Mesenchymal stem cell (in vitro differentiated cells and primary cell): ENCODE data around the gene L2HGDH.
A peak's percentile ranks its signal among the peaks of the same experiment; 100 is the strongest.

ENCODE experiments used
- DNase-seq: peaks from one replicate; pipeline ENCODE4 v3.0.0-alpha.2; 2013
- H2AFZ ChIP-seq: one replicate; pipeline ENCODE4 v1.6.1; 2013; ENCODE audit warnings: low read depth, mild to moderate bottlenecking, control low read depth, inconsistent platforms, low read length, moderate library complexity
- H2AK5ac ChIP-seq: 2 replicates; pipeline ENCODE4 v1.6.1; 2013; ENCODE audit warnings: low read length, moderate library complexity, mild to moderate bottlenecking, inconsistent platforms; ENCODE audit not compliant: severe bottlenecking
- H2BK120ac ChIP-seq: one replicate; pipeline ENCODE4 v1.6.1; 2013; ENCODE audit warnings: low read depth, mild to moderate bottlenecking, inconsistent platforms, low read length, moderate library complexity
- H2BK12ac ChIP-seq, 2 experiments: one replicate each; pipeline ENCODE4 v1.6.1; 2013; ENCODE audit warnings: inconsistent platforms in 2 of 2, low read length in 2 of 2, mild to moderate bottlenecking in 2 of 2, moderate library complexity in 2 of 2, control low read depth in 1 of 2
- H2BK15ac ChIP-seq: one replicate; pipeline ENCODE4 v1.6.1; 2013; ENCODE audit warnings: mild to moderate bottlenecking, low read depth, inconsistent platforms; ENCODE audit not compliant: poor library complexity, severe bottlenecking
- H2BK5ac ChIP-seq: 2 replicates; pipeline ENCODE4 v1.6.1; 2013; ENCODE audit warnings: low read depth, mild to moderate bottlenecking, low read length, control low read depth, inconsistent platforms; ENCODE audit not compliant: poor library complexity, severe bottlenecking
- H3K14ac ChIP-seq, 2 experiments: one replicate each; pipeline ENCODE4 v1.6.1; 2013; ENCODE audit warnings: inconsistent platforms in 2 of 2, low read length in 2 of 2, control low read depth in 1 of 2, mild to moderate bottlenecking in 1 of 2, moderate library complexity in 1 of 2
- H3K18ac ChIP-seq, 2 experiments: one replicate each; pipeline ENCODE4 v1.6.1; 2013; ENCODE audit warnings: inconsistent platforms in 2 of 2, low read length in 2 of 2, control low read depth in 1 of 2, low read depth in 1 of 2, mild to moderate bottlenecking in 1 of 2
- H3K23ac ChIP-seq, 2 experiments: one replicate each; pipeline ENCODE4 v1.6.1; 2013; ENCODE audit warnings: inconsistent platforms in 2 of 2, low read length in 2 of 2, mild to moderate bottlenecking in 2 of 2, moderate library complexity in 2 of 2, control low read depth in 1 of 2
- H3K27ac ChIP-seq: 2 replicates; pipeline ENCODE4 v1.5.1; 2013; ENCODE audit warnings: mild to moderate bottlenecking, moderate library complexity, low read length, control low read depth, inconsistent platforms; ENCODE audit not compliant: poor library complexity, severe bottlenecking
- H3K27me3 ChIP-seq, 2 experiments: 2 replicates each; pipeline versions ENCODE4 v1.6.1 to v1.7.0; 2013; ENCODE audit warnings: low read length in 2 of 2, mild to moderate bottlenecking in 2 of 2, moderate library complexity in 2 of 2, control low read depth in 1 of 2, inconsistent platforms in 1 of 2; ENCODE audit not compliant: control insufficient read depth in 1 of 2, insufficient read depth in 1 of 2
- H3K36me3 ChIP-seq, 2 experiments: 2 replicates each; pipeline versions ENCODE4 v1.6.1 to v1.7.0; 2013; ENCODE audit warnings: low read length in 2 of 2, control low read depth in 1 of 2, inconsistent platforms in 1 of 2, low read depth in 1 of 2, mild to moderate bottlenecking in 1 of 2; ENCODE audit not compliant: insufficient read depth in 2 of 2, control insufficient read depth in 1 of 2
- H3K4ac ChIP-seq, 2 experiments: one replicate each; pipeline ENCODE4 v1.6.1; 2013; ENCODE audit warnings: inconsistent platforms in 2 of 2, low read length in 2 of 2, mild to moderate bottlenecking in 2 of 2, moderate library complexity in 2 of 2, control low read depth in 1 of 2, low read depth in 1 of 2
- H3K4me1 ChIP-seq: 2 replicates; pipeline ENCODE4 v1.6.1; 2013; ENCODE audit warnings: low read depth, low read length, control low read depth; ENCODE audit not compliant: control insufficient read depth, insufficient read depth
- H3K4me2 ChIP-seq: 2 replicates; pipeline ENCODE4 v1.6.1; 2013; ENCODE audit warnings: low read length, mild to moderate bottlenecking, inconsistent platforms; ENCODE audit not compliant: poor library complexity, severe bottlenecking
- H3K4me3 ChIP-seq, 2 experiments: 2 replicates each; pipeline versions ENCODE4 v1.5.1 to v1.7.0; 2013; ENCODE audit warnings: low read length in 2 of 2, mild to moderate bottlenecking in 2 of 2, control low read depth in 1 of 2, low read depth in 1 of 2; ENCODE audit not compliant: insufficient read depth in 1 of 2
- H3K79me1 ChIP-seq: replicated peaks from 2 replicates; pipeline ENCODE4 v1.6.1; 2013; ENCODE audit warnings: mild to moderate bottlenecking, control low read depth, low read length, inconsistent platforms; ENCODE audit not compliant: poor library complexity, severe bottlenecking
- H3K9ac ChIP-seq: 2 replicates; pipeline ENCODE4 v1.7.0; 2013; ENCODE audit warnings: mild to moderate bottlenecking, low read length, moderate library complexity
- H3K9me3 ChIP-seq: 2 replicates; pipeline ENCODE4 v1.7.0; 2013; ENCODE audit warnings: mild to moderate bottlenecking, low read length; ENCODE audit not compliant: control insufficient read depth
- H4K8ac ChIP-seq: one replicate; pipeline ENCODE4 v1.6.1; 2013; ENCODE audit warnings: inconsistent platforms, mild to moderate bottlenecking, low read length, moderate library complexity
- H4K91ac ChIP-seq: one replicate; pipeline ENCODE4 v1.6.1; 2013; ENCODE audit warnings: mild to moderate bottlenecking, low read length, inconsistent platforms
- WGBS: methylation state at CpG from one replicate; pipeline ENCODE4 v1.1.7; 2013; ENCODE audit warnings: mixed read lengths; 5-methylcytosine and 5-hydroxymethylcytosine counted together

Gene L2HGDH

DNA sequence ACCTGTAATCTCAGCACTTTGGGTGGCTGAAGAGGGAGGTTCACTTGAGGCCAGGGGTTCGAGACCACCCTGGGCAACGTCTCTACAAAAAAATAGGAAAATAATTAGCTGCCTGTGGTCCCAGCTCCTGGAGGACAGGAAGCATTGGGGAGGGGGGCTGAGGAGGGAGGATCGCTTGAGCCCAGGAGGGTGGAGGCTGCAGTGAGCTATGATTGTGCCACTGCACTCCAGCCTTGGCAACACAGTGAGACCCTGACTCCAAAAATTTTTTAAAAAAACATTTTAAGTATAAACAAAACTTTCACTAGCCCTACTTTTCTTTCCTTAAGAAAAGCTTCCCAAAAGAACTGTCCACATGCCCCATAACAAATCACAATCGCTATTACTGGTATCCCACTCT is 1.6 kb downstream of the L2HGDH start:
- no peak overlapping the region for H2BK120ac ChIP-seq
- H3K36me3 ChIP-seq, result no peaks in the 10 kb centered on the region
- H2AFZ ChIP-seq, result no peak overlapping the region
- DNase-seq, result no peak
- H2AK5ac ChIP-seq, result no peak overlapping the region
- no peak overlapping the region for H2BK5ac ChIP-seq
- peaks cover 26% of the 10 kb centered on the region for H3K79me1 ChIP-seq
- H3K27me3 ChIP-seq, result no peaks in the 10 kb centered on the region
- H3K14ac ChIP-seq, result no peak overlapping the region
- H2BK15ac ChIP-seq, result no peak overlapping the region
- no peak overlapping the region for H3K9ac ChIP-seq
- H3K27ac ChIP-seq, result no peak overlapping the region
- H3K4me2 ChIP-seq, result no peak overlapping the region
- 96% methylated on average over 4 of the region's 4 CpGs for WGBS
- H3K4me1 ChIP-seq, result peaks cover 6% of the 10 kb centered on the region
- H3K4ac ChIP-seq, result no peak overlapping the region
- no peak overlapping the region for H3K18ac ChIP-seq
- H3K9me3 ChIP-seq, result no peaks in the 10 kb centered on the region
- no peak overlapping the region for H3K23ac ChIP-seq
- no peak overlapping the region for H2BK12ac ChIP-seq
- no peak overlapping the region for H4K91ac ChIP-seq
- H4K8ac ChIP-seq, result no peak overlapping the region
- no peak overlapping the region for H3K4me3 ChIP-seq

DNA sequence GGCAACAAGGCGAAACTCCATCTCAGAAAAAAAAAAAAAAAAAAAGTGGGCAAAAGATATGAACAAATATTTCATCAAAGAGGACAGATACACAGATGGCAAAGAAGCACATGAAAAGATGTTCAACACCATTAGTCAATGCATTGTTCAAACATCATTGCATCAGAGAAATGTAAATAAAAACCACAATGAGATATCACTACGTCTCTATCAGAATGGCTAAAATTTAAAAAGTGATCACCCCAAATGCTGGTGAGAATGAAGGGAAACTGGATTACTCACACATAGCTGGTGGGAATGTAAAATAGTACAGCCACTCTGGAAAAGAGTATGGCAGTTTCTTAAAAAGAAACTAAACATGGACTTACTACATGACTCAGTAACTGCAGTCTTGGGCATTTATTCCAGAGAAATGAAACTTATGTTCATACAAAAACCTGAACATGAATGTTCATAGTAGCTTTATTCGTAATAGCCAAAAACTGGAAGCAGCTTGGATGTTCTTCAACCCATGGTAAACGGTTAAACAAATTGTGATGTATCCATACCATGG is 3.6 kb downstream of the L2HGDH start:
- no peak overlapping the region for H3K4me2 ChIP-seq
- no peak overlapping the region for H2BK5ac ChIP-seq
- H2BK120ac ChIP-seq, result no peak overlapping the region
- H3K23ac ChIP-seq, result no peak overlapping the region
- H4K8ac ChIP-seq, result no peak overlapping the region
- H3K79me1 ChIP-seq, result peaks cover 22% of the 10 kb centered on the region
- no peak overlapping the region for H3K9ac ChIP-seq
- no peak overlapping the region for H3K18ac ChIP-seq
- H3K4ac ChIP-seq, result no peak overlapping the region
- no peak overlapping the region for H2AK5ac ChIP-seq
- no peak overlapping the region for H2AFZ ChIP-seq
- no peak overlapping the region for H3K14ac ChIP-seq
- H4K91ac ChIP-seq, result no peak overlapping the region
- no peak overlapping the region for H3K4me3 ChIP-seq
- no peaks in the 10 kb centered on the region for H3K9me3 ChIP-seq
- H3K27me3 ChIP-seq, result no peaks in the 10 kb centered on the region
- H3K36me3 ChIP-seq, result no peaks in the 10 kb centered on the region
- H3K4me1 ChIP-seq, result peaks cover 6% of the 10 kb centered on the region
- 87% methylated on average over 3 of the region's 4 CpGs for WGBS
- H2BK15ac ChIP-seq, result no peak overlapping the region
- peak; percentile 13 for DNase-seq
- H3K27ac ChIP-seq, result no peak overlapping the region
- H2BK12ac ChIP-seq, result no peak overlapping the region

DNA sequence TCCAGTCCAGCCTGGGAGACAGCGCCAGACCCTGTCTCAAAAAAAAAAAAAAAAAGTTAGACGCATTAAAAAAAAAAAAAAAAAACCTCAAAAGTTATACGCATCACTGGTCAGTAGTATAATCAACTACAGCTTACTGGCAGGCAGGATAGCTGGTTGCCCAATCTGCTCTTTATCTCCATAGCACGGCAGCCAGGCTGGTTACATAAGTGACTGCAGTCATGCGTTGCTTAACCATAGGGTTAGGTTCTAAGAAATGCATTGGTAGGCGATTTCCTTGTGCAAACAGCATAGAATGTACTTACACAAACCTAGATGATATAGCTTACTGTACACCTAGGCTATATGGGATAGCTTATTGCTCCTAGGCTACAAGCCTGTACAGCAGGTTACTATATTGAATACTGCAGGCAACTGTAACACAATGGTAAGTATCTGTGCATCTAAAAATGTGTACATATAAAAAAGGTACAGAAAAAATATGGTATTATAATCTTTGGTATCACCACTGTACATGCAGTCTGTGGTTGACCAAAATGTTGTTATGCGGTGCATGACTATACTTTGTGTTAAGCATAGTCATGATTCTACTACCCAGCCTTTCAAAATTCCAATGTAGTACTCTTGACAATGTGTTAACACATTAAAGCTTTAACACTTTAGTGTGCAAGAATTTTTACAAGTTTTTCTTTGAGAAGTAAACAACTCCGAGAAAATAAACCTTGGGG is 8.1 kb downstream of the L2HGDH start:
- no peak overlapping the region for H3K27ac ChIP-seq
- H2BK12ac ChIP-seq, result no peak overlapping the region
- no peak overlapping the region for H3K4me2 ChIP-seq
- H3K4me3 ChIP-seq, result no peak overlapping the region
- 97% methylated on average over 6 of the region's 8 CpGs for WGBS
- no peak overlapping the region for H2BK15ac ChIP-seq
- no peak overlapping the region for H2AFZ ChIP-seq
- no peak overlapping the region for H3K4ac ChIP-seq
- no peak overlapping the region for H3K23ac ChIP-seq
- peaks cover 9% of the 10 kb centered on the region for H3K79me1 ChIP-seq
- peaks cover 0 to 3% of the 10 kb centered on the region in 2 experiments for H3K36me3 ChIP-seq
- no peaks in the 10 kb centered on the region for H3K27me3 ChIP-seq
- peak; percentile 45 for DNase-seq
- H2BK120ac ChIP-seq, result no peak overlapping the region
- no peak overlapping the region for H2AK5ac ChIP-seq
- no peak overlapping the region for H2BK5ac ChIP-seq
- H3K18ac ChIP-seq, result no peak overlapping the region
- H4K8ac ChIP-seq, result no peak overlapping the region
- no peaks in the 10 kb centered on the region for H3K4me1 ChIP-seq
- H3K14ac ChIP-seq, result no peak overlapping the region
- no peaks in the 10 kb centered on the region for H3K9me3 ChIP-seq
- H3K9ac ChIP-seq, result no peak overlapping the region
- no peak overlapping the region for H4K91ac ChIP-seq

DNA sequence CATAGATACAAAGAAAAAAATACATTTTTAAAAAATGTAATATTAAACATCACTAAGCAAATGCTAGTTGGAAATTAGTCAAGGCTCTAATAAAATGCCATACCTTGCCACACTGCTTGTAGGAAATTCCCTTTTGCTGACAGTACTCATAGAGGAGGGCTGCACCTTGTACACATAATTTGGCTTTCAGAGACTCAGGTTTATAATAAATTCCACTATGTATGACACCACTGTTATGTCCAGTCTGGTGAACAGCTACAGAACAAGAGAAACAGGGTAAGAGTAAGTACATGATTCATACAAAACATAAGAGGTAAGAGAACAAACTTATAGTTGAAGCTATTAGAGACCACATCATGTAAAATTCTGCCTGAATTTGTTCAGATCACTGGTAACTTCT is 10.1 kb downstream of the L2HGDH start:
- Histone ChIP-seq H3K4me1 (no peaks in the 10 kb centered on the region), H3K27ac (no peak overlapping the region), H3K18ac (no peak overlapping the region)

More for the DNA sequence above, 10.1 kb downstream of the L2HGDH start:
- no peak overlapping the region for H3K9ac ChIP-seq
- no peak overlapping the region for H4K91ac ChIP-seq
- no peak overlapping the region for H3K4me3 ChIP-seq
- H3K36me3 ChIP-seq, result peaks cover 0 to 3% of the 10 kb centered on the region in 2 experiments
- no peak overlapping the region for H2BK120ac ChIP-seq
- no peak overlapping the region for H3K4ac ChIP-seq
- no peak overlapping the region for H3K14ac ChIP-seq
- no peaks in the 10 kb centered on the region for H3K27me3 ChIP-seq
- H2BK15ac ChIP-seq, result no peak overlapping the region
- H3K9me3 ChIP-seq, result no peaks in the 10 kb centered on the region
- no peak overlapping the region for H4K8ac ChIP-seq
- H3K4me2 ChIP-seq, result no peak overlapping the region
- no peak overlapping the region for H2AFZ ChIP-seq
- peaks cover 12% of the 10 kb centered on the region for H3K79me1 ChIP-seq
- no peak overlapping the region for H3K23ac ChIP-seq
- DNase-seq, result no peak
- H2BK12ac ChIP-seq, result no peak overlapping the region
- H2BK5ac ChIP-seq, result no peak overlapping the region
- H2AK5ac ChIP-seq, result no peak overlapping the region
